Nephron (organoid): ENCODE data around the gene TMEM245.

ENCODE experiments used
- H3K27ac Mint-ChIP-seq, 3 experiments: 2 replicates each; pipeline ENCODE4 v1.8.0; 2020; ENCODE audit warnings: mixed read lengths in 3 of 3, mild to moderate bottlenecking in 2 of 3, moderate library complexity in 1 of 3
- H3K27me3 Mint-ChIP-seq: 2 replicates; pipeline ENCODE4 v1.8.0; 2021; ENCODE audit warnings: low read depth, mild to moderate bottlenecking, moderate library complexity, mixed read lengths
- H3K36me3 Mint-ChIP-seq: 2 replicates; pipeline ENCODE4 v1.8.0; 2020; ENCODE audit warnings: low read depth, mixed read lengths
- H3K4me1 Mint-ChIP-seq: 2 replicates; pipeline ENCODE4 v1.8.0; 2020; ENCODE audit warnings: mixed read lengths
- H3K4me3 Mint-ChIP-seq, 3 experiments: 2 replicates each; pipeline ENCODE4 v1.8.0; 2020; ENCODE audit warnings: mild to moderate bottlenecking in 3 of 3, mixed read lengths in 3 of 3, moderate library complexity in 2 of 3
- H3K9me3 Mint-ChIP-seq: 2 replicates; pipeline ENCODE4 v1.8.0; 2020; ENCODE audit warnings: mixed read lengths
- TF ChIP-seq, protein P1 (sequence below), 3 experiments: fragments of 200-600 bp; sonication (generic); IDR thresholded peaks; one replicate each; pipeline ENCODE4 v1.5.0; 2021; ENCODE audit warnings: antibody characterized with exemption in 3 of 3; ENCODE audit not compliant: unreplicated experiment in 3 of 3

TMEM245 gene

DNA sequence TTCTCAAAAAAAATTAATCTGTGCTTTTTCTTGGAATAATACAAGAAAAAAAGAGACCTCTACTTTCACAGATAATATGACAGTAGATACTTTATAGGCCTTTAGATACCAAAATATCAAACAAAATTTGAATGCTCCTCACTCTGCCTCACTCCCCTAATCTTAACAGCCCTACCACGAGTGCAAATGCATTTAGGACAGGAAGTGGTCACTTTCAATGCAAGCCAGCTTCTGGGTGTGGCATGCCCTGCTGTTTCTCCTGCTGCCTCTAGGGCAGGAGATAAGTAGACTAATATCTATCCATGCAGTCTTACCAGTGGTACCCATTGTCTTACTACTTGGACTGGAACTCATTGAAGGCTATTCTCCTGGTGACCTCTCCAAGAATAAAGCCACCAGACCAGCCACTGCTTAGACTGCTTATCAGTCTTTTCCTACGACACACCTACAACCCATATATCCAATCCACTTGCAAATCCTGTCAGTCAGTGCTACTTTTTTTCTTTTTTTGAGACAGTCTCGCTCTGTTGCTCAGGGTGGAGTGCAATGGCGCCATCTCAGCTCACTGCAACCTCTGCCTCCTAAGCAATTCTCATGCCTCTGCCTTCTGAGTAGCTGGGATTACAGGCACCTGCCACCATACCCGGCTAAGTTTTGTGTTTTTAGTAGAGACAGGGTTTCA lies 24.3 kb upstream of the TMEM245 start:
- Mint-ChIP-seq H3K27me3 (no peaks in the 10 kb centered on the region), H3K4me3 (no peak overlapping the region), H3K36me3 (no peaks in the 10 kb centered on the region), H3K4me1 (no peaks in the 10 kb centered on the region), H3K9me3 (no peaks in the 10 kb centered on the region), H3K27ac (no peak overlapping the region)
- TF ChIP-seq, protein P1, sequence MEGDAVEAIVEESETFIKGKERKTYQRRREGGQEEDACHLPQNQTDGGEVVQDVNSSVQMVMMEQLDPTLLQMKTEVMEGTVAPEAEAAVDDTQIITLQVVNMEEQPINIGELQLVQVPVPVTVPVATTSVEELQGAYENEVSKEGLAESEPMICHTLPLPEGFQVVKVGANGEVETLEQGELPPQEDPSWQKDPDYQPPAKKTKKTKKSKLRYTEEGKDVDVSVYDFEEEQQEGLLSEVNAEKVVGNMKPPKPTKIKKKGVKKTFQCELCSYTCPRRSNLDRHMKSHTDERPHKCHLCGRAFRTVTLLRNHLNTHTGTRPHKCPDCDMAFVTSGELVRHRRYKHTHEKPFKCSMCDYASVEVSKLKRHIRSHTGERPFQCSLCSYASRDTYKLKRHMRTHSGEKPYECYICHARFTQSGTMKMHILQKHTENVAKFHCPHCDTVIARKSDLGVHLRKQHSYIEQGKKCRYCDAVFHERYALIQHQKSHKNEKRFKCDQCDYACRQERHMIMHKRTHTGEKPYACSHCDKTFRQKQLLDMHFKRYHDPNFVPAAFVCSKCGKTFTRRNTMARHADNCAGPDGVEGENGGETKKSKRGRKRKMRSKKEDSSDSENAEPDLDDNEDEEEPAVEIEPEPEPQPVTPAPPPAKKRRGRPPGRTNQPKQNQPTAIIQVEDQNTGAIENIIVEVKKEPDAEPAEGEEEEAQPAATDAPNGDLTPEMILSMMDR (IDR thresholded peaks at IDR 0.05; ENCODE audit: unreplicated experiment in 3 of 3): peak in 1 of 3 experiments; percentile 11

DNA sequence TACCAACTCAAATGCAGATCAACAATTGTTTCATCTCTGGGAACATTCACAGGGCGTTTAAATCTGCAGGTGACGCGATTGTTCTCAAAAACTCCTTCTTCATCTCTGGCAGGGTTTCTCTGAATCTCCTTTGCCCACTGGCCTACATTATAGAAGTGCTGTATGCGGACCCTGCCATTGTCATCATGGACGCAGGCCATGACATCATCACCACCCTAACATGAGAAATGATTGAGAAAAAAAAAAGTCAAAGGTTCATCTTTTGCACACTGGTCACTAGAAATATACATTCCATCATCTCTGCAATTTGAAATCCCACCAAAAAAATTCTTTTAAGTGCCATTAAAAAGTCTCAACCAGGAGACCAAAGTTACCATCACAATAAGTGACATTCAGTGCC lies 21.6 kb upstream of the TMEM245 start:
- Mint-ChIP-seq H3K36me3 (no peaks in the 10 kb centered on the region), H3K27ac (no peak overlapping the region), H3K4me3 (no peak overlapping the region), H3K27me3 (no peaks in the 10 kb centered on the region), H3K4me1 (no peaks in the 10 kb centered on the region), H3K9me3 (no peaks in the 10 kb centered on the region)
- TF ChIP-seq, protein P1 (IDR thresholded peaks at IDR 0.05; ENCODE audit: unreplicated experiment in 3 of 3): no peak

DNA sequence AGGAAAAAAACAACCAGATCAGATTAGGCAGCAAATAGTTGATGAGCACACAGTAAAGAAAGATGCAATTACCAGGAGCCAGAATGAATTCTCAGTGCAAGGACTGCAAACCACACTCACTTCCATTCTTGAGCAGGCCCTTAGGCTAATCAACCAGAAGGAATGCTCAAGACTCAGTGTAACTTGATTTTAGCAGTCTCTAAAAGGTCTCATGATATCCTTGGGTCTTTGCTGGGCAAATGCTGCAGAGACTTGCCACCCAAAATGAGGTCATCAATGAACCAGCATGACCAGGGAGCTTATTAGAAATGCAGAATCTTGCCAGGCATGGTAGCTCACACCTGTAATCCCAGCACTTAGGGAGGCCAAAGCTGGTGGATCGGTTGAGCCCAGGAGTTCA lies 20.1 kb upstream of the TMEM245 start:
- Mint-ChIP-seq H3K9me3 (no peaks in the 10 kb centered on the region), H3K36me3 (no peaks in the 10 kb centered on the region), H3K4me3 (no peak overlapping the region), H3K27ac (no peak overlapping the region), H3K4me1 (no peaks in the 10 kb centered on the region), H3K27me3 (no peaks in the 10 kb centered on the region)
- TF ChIP-seq, protein P1 (IDR thresholded peaks at IDR 0.05; ENCODE audit: unreplicated experiment in 3 of 3): no peak

DNA sequence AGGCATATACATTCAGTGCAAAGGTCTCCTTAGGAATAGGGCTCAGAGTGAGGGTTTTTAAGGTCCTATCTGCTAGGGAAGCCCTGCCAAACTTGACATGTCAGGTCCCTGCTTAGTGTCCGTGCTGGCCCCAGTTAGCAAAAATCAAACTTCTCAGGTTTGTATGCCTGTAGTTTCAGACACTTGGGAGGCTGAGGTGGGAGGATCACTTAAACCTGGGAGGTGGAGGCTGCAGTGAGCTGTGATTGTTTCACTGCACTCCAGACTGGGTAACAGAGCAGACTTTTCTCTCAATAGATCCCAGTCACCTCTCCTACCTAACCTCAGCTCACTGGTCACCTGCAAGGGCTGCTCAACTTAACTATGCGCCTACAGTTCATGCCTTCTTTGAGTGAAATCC lies 18.7 kb upstream of the TMEM245 start:
- Mint-ChIP-seq H3K36me3 (no peaks in the 10 kb centered on the region), H3K4me1 (peaks cover 3% of the 10 kb centered on the region), H3K27me3 (no peaks in the 10 kb centered on the region), H3K9me3 (no peaks in the 10 kb centered on the region), H3K4me3 (no peak overlapping the region), H3K27ac (no peak overlapping the region)
- TF ChIP-seq, protein P1 (IDR thresholded peaks at IDR 0.05; ENCODE audit: unreplicated experiment in 3 of 3): no peak

DNA sequence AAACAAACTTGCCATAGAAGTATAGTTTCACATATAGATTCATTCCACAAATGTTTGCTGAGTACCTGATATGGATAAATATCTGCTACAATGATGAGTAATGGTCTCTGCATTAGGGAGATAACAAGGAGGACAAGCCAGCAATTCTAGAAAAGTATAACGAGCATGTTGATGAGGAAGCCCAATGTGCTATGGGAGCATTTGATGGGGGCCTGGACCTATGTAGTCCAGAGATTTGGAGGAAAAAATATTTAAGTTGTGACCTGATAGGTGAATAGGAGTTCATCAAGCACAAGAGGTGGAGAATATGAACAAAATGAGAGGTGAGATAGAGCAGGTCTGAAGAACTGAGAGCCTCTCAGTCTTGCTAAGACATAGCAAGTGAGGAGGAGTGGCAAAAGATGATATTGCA lies 14.4 kb upstream of the TMEM245 start:
- Mint-ChIP-seq H3K4me3 (no peak overlapping the region), H3K9me3 (no peaks in the 10 kb centered on the region), H3K4me1 (peaks cover 3% of the 10 kb centered on the region), H3K27me3 (no peaks in the 10 kb centered on the region), H3K36me3 (no peaks in the 10 kb centered on the region), H3K27ac (no peak overlapping the region)
- TF ChIP-seq, protein P1 (IDR thresholded peaks at IDR 0.05; ENCODE audit: unreplicated experiment in 3 of 3): no peak

DNA sequence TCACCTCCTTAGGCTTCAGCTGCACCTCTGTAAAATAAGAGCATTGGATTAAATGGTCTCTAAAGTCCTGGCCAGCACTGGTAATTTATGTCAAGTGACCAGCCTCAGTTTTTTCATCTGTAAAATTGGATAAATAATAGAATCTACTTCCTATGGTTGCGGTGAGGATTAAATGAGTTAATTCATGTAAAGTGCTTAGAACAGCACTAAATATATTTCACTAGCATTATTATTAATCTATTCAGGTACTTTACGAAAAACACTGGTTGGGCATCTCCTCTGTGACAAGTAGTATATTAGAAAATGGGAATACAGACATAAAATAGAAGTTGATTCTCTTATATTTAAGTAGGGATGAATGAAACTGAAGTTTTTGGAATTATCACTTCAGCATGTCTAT lies 13.8 kb upstream of the TMEM245 start:
- Mint-ChIP-seq H3K36me3 (no peaks in the 10 kb centered on the region), H3K4me1 (peaks cover 3% of the 10 kb centered on the region), H3K9me3 (no peaks in the 10 kb centered on the region), H3K27ac (no peak overlapping the region), H3K4me3 (no peak overlapping the region), H3K27me3 (no peaks in the 10 kb centered on the region)
- TF ChIP-seq, protein P1 (IDR thresholded peaks at IDR 0.05; ENCODE audit: unreplicated experiment in 3 of 3): no peak
